ENCODE data around the gene ITPRID1.

Gene ITPRID1

DNA sequence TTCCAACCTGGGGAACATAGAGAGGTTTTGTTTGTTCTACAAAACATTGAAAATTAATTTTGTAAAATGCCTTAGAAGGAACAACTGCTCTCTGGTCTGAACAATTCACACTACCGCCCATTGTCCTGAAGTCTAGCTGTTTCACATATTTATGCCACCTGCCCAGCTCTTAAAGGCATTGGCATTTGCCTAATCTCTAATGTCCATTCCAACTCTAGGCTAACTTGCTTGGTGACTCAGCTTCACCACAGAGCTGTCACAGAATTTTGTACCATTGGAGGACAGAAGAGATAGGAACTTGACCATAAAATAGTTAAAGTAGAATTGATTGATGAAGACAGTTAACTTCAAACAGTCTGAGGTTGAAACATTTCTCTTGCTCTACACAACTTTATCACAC lies 119.6 kb downstream of the ITPRID1 start:
- DNase-seq (ENCODE audit: low read depth in 2 of 3, low spot score in 2 of 3) = no peak

GRCh38 chr7:31633894-31634494 lies 120.1 kb downstream of the ITPRID1 start:
- no peak for DNase-seq (ENCODE audit: low read depth in 2 of 3, low spot score in 2 of 3)

GRCh38 chr7:31640381-31640780 lies 126.5 kb downstream of the ITPRID1 start:
- no peak for DNase-seq (ENCODE audit: low read depth in 2 of 3, low spot score in 2 of 3)

GRCh38 chr7:31642681-31643115 lies 128.8 kb downstream of the ITPRID1 start:
- DNase-seq (ENCODE audit: low read depth in 2 of 3, low spot score in 2 of 3) = no peak

- no peak for DNase-seq (ENCODE audit: low read depth in 2 of 3, low spot score in 2 of 3)
Observed at GRCh38 chr7:31646942-31647341, 133.1 kb downstream of the ITPRID1 start.

DNA sequence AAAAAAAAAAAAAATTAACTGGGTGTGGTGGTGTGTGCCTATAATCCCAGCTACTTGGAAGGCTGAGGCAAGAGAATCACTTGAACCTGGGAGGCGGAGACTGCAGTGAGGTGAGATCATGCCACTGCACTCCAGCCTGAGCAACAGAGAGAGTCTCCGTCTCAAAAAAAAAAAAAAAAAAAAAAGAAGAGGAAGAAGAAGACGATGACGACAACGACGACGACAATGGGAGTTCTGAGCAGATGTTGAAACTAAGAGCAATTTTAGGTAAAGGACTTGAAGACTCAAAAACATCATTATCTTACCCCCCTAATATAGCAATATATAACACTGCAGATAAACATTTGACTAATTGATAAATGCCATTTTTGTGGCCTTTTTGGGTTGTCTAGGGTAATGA lies 133.6 kb downstream of the ITPRID1 start:
- no peak for DNase-seq (ENCODE audit: low read depth in 2 of 3, low spot score in 2 of 3)

DNA sequence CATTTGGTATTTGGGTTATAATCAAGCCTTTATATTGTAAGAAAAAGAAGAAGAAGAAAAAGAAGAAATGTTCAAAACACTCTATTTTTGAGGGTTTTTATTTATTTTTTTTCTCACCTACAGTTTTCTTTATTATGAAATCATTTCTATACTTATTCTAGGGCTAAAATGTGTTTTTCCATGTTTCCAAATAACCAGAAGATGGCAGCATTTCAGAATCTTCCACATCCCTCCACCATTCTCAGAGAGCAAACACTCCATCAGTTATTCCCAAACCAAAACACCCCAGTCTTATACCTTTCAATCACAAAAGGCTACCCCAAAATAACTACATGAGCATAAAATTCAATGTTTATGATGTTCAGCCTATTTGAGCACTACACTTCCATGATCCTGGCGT lies 134.4 kb downstream of the ITPRID1 start:
- no peak for DNase-seq (ENCODE audit: low read depth in 2 of 3, low spot score in 2 of 3)

DNA sequence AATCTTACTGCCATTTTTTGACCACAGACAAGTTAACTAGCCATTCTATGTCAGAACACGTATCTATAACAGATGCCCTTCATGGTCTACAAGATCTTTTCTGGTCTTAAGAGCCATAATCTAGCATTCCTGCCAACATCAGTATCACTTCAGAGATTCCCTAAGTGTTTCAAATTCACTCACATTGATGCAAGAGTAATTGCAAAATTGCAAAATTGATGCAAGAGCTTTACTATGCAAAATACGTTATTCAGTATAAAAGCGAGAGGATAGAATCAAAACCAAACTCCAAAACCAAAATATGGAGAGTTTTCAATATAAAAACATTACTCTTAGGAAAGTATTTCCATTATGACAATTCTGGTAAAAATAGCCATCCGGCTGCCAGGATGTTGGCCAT lies 135.0 kb downstream of the ITPRID1 start:
- no peak for DNase-seq (ENCODE audit: low read depth in 2 of 3, low spot score in 2 of 3)

- no peak for DNase-seq (ENCODE audit: low read depth in 2 of 3, low spot score in 2 of 3)
Observed at GRCh38 chr7:31651234-31652062, 137.6 kb downstream of the ITPRID1 start.

- no peak for DNase-seq (ENCODE audit: low read depth in 2 of 3, low spot score in 2 of 3)
Observed at GRCh38 chr7:31652063-31652326, 138.1 kb downstream of the ITPRID1 start.

DNA sequence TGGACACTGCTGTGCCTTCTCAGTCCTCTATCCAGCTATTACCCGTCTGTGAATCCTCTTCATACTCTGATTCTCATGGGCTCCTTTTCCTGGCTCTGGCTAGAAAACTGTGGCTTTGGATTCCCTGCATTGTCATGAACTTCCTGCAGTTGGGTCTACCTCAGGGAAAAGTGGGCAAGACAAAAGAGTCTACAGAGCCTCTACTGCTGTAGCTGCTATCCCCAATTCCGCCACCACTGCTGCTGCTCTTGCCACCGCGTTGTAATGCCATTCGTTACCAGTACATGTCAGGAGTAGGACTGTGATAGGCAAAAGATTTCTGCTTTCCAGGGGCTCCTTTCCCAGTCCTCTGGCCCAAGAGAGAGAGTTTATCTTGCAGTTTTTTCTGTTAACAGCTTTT lies 149.2 kb downstream of the ITPRID1 start:
- no peak for DNase-seq (ENCODE audit: low read depth in 2 of 3, low spot score in 2 of 3)

- DNase-seq (ENCODE audit: low read depth in 2 of 3, low spot score in 2 of 3) = no peak
Observed at GRCh38 chr7:31664890-31665289, 151.0 kb downstream of the ITPRID1 start.

DNA sequence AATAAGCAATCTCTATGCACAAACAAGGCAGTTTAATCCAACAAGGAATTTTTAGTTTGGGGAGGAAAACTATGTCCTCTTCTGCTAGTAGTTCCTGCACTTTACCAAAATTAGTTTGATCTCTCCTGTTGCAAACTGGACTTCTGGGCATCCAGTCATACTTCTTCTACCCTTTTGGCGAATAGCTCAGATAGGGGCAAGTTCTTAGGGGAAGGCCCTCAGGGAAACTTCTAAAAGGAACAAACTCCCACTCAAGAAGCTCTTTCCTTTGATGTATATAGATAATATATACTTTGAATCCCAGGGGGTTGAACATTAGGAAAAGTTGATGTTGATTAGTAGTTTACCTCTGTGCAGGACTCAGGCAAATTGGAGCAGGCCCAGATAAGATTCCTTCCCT lies 151.7 kb downstream of the ITPRID1 start:
- no peak for DNase-seq (ENCODE audit: low read depth in 2 of 3, low spot score in 2 of 3)

DNA sequence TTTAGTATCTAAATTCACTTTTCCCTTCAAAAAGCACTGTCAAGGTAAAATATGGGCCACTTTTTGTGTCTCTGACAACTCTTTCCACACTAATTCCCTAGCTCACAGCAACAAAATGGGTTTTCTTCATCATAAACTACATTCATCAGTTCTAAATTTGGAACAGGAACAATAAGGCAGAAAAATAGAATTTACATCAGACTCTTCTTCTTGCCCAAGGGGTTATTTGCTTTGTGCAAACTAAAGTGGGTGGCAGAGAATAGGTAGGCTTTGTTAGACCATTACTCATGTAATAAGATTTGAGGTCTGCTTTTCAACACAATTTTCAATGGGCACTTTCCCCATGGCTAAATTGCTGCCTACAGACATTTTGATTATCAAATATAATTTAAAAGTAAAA lies 155.6 kb downstream of the ITPRID1 start:
- no peak for DNase-seq (ENCODE audit: low read depth in 2 of 3, low spot score in 2 of 3)

GRCh38 chr7:31679574-31680305 lies 165.8 kb downstream of the ITPRID1 start:
- DNase-seq (ENCODE audit: low read depth in 2 of 3, low spot score in 2 of 3) = no peak

DNA sequence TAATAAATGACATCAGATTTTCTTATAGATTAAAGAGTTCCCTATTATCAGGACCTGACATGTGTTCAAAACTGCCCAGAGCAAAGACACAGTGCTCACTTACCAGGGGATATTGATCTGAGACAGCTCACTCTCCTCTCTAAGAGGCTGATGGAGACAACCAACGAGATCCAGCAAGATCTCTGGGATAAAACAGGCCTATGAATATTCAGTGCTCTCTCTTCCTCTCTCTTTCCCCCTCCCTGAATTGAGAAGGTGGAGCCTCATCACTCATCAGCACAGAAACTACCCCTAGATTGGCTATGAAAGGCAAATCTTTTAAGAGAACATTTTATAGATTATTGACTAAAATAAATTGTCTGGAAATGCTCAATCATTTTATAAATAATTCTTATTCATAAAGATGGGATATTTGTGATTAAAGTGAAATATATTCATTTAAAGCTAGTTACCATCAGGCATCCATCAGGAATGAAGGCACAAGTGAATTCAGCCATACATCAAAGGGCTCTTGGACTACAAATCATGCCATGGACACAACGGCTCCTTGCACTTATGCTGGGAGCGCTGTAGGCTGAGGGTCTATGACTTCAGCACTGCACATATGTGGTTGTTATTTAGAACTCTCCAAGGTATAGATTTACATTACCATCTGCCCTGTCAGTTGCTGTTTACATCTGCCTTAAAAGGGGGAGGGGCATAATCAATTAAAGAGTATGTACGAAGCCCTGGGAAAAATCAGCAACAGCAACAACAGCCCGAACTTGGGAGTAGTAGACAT lies 169.7 kb downstream of the ITPRID1 start:
- no peak for DNase-seq (ENCODE audit: low read depth in 2 of 3, low spot score in 2 of 3)

DNA sequence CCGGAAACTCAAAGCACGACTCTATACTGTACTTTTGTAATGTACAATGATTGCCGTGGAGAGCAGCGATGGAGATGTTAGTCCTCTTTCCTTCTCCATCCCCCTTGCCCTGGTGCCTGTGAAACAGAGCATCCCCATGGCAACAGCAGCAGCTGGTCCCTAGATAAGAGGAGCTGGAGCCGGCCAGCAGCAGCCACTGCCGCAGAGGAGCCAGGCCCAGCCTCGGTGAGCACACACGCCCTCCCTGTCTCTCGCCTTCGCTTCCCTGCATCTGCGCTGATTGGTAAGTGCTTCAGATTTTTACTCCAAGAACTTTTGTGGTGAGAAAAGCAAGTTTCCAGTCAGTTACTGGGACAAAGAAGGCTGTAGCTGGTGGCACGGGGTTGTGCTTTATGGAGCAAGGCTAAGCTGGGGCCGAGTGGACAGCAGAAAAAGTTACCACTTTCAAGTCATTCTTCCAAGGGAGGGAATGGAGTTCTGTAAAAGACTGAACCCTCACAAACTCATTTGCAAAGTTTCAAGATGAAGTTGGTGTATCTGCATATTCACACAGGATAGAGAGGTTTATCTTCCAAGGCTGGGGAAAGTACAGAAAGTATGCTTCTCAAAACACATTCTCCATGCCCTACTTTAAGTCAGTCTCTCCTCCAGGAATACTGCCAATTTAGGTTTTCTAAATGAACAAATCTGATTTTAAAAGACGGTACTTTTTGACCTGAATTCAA lies 173.3 kb downstream of the ITPRID1 start, which contains the start of gene PPP1R17:
Gene PPP1R17 (plus strand): TSS at position 192 of the 725 bp plus-strand sequence. CDS start 5,227 bp downstream, outside the sequence.
- no peak for DNase-seq (ENCODE audit: low read depth in 2 of 3, low spot score in 2 of 3)

GRCh38 chr7:31688372-31688771 lies 174.5 kb downstream of the ITPRID1 start:
- no peak for DNase-seq (ENCODE audit: low read depth in 2 of 3, low spot score in 2 of 3)

DNA sequence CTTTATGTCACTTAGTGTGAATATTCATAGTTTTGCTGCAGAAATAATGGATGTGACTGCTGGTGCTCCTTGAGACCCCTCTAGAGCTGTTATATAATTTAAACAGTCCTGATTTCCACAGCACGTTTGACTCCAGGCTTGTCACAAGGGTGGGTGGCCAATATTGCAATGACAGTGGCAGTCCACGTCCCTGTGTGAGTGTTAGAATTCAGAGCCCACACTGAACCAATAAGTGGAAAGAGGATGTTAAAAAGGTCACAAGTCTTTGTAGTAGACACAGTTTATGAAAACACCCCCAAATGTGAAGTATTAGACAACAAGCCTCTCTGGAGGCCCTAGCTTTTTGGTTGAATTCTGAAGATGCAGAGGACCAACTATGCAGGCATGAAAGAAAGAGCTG lies 175.1 kb downstream of the ITPRID1 start:
- no peak for DNase-seq (ENCODE audit: low read depth in 2 of 3, low spot score in 2 of 3)

DNA sequence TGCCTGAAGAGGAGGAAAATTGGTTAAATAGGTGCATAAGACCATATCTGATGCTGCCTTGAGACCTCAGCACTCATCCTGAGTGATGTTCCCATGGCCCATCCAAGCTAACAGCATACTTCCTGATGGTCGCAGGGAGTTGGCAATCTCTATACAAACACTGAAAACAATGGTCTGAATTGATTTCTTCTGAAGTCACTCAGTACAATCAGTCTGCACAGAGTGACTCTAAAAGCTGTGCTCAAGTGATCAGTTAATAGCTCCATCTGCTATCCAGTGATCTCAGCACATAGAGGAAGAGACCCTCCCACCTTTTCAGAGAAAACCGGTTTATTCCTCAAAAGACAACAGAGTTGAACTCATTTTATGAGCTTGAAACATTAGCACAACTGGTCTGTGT lies 177.0 kb downstream of the ITPRID1 start:
- DNase-seq (ENCODE audit: low read depth in 2 of 3, low spot score in 2 of 3) = no peak

- no peak for DNase-seq (ENCODE audit: low read depth in 2 of 3, low spot score in 2 of 3)
Observed at GRCh38 chr7:31692451-31692850, 178.6 kb downstream of the ITPRID1 start.

Data from activated CD8-positive, alpha-beta memory T cell treated with anti-CD3 and anti-CD28 coated beads for 48 hours (primary cell).